ENCODE results near the gene ST7. TPM values are rescaled to one million over a fixed set of nuclear protein-coding genes. Genes with fewer than 3 reads are reported as not detected.

ST7 gene
- total RNA-seq, 2 experiments from 2014 or later = 5.9 to 9.2 TPM

GRCh38 chr7:116986611-116987565 is 33.6 kb downstream of the ST7 start:
- intact Hi-C loops (cut with micrococcal nuclease) = loop anchor here (5.0 kb wide), 1 partner anchor 130 kb away; no protein-coding TSS in a partner anchor
- ATAC-seq = no peak
- no peak overlapping the region for H3K4me3 Mint-ChIP-seq
- H3K4me1 Mint-ChIP-seq (ENCODE audit: low read depth) = peaks cover 16% of the 10 kb centered on the region
- DNase-seq = no peak
- no peak overlapping the region for H3K27ac Mint-ChIP-seq
- no peaks in the 10 kb centered on the region for H3K27me3 Mint-ChIP-seq
- POLR2A ChIA-PET = interaction anchor here (0.8 to 1.7 kb wide), 2 partner anchors 136 to 143 kb away, joined by 5 read pairs; no protein-coding TSS in a partner anchor
- CTCF ChIA-PET = interaction anchor here (2.6 to 10.3 kb wide), 6 partner anchors 9 to 143 kb away, joined by 10 to 307 read pairs (median 18); no protein-coding TSS in a partner anchor
- H3K9me3 Mint-ChIP-seq = no peaks in the 10 kb centered on the region
- peaks cover 2% of the 10 kb centered on the region for H3K36me3 Mint-ChIP-seq (ENCODE audit: low read depth)
- TF ChIP-seq CTCF (IDR thresholded peaks at IDR 0.05) = no peak

- ChIA-PET CTCF (interaction anchor here (0.6 to 10.3 kb wide), 26 partner anchors 9 to 1450 kb away, joined by 3 to 307 read pairs (median 4); no protein-coding TSS in a partner anchor), POLR2A (no interaction called here)
- ATAC-seq (no peak), DNase-seq (no peak)
- no peaks in the 10 kb centered on the region for H3K9me3 Mint-ChIP-seq
- peaks cover 2% of the 10 kb centered on the region for H3K36me3 Mint-ChIP-seq (ENCODE audit: low read depth)
- H3K4me1 Mint-ChIP-seq (ENCODE audit: low read depth) = peaks cover 16% of the 10 kb centered on the region
- H3K27me3 Mint-ChIP-seq = no peaks in the 10 kb centered on the region
- intact Hi-C loops (cut with micrococcal nuclease) = loop anchor here (5.0 kb wide), 1 partner anchor 129 kb away; no protein-coding TSS in a partner anchor
- peak; percentile 63 for TF ChIP-seq CTCF (IDR thresholded peaks at IDR 0.05)
- H3K27ac Mint-ChIP-seq = no peak overlapping the region
- no peak overlapping the region for H3K4me3 Mint-ChIP-seq
Observed at GRCh38 chr7:116988363-116988989, 35.2 kb downstream of the ST7 start.

GRCh38 chr7:116990056-116990455 is 36.8 kb downstream of the ST7 start:
- Mint-ChIP-seq H3K27me3 (no peaks in the 10 kb centered on the region), H3K4me3 (no peak overlapping the region), H3K27ac (no peak overlapping the region), H3K36me3 (ENCODE audit: low read depth) (peaks cover 2% of the 10 kb centered on the region), H3K4me1 (ENCODE audit: low read depth) (peaks cover 14% of the 10 kb centered on the region), H3K9me3 (no peaks in the 10 kb centered on the region)
- ChIA-PET CTCF (interaction anchor here (0.7 to 10.3 kb wide), 7 partner anchors 10 to 140 kb away, joined by 3 to 307 read pairs (median 8); no protein-coding TSS in a partner anchor), POLR2A (no interaction called here)
- TF ChIP-seq CTCF (IDR thresholded peaks at IDR 0.05) = no peak
- DNase-seq (no peak), ATAC-seq (no peak)
- intact Hi-C loops (cut with micrococcal nuclease) = no loop called here

DNA sequence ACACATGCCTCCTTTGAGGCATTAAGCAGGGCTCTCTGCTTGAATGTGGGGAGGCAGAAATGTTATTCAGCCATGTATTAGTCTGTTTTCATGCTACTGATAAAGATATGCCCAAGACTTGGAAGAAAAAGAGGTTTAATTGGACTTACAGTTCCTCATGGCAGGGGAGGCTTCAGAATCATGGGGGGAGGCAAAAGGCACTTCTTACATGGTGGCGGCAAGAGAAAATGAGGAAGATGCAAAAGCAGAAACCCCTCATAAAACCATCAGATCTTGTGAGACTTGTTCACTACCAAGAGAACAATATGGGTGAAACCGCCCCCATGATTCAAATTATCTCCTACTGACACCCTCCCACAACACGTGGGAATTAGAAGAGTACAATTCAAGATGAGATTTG is 37.9 kb downstream of the ST7 start:
- no peak for ATAC-seq
- intact Hi-C loops (cut with micrococcal nuclease) = no loop called here

More for the DNA sequence above, 37.9 kb downstream of the ST7 start:
- H3K4me1 Mint-ChIP-seq (ENCODE audit: low read depth) = peaks cover 12% of the 10 kb centered on the region
- H3K36me3 Mint-ChIP-seq (ENCODE audit: low read depth) = peaks cover 2% of the 10 kb centered on the region
- H3K27me3 Mint-ChIP-seq = no peaks in the 10 kb centered on the region
- no peak for DNase-seq
- ChIA-PET CTCF (interaction anchor here (1.2 to 10.3 kb wide), 5 partner anchors 18 to 136 kb away, joined by 3 to 307 read pairs (median 8); no protein-coding TSS in a partner anchor), POLR2A (no interaction called here)
- TF ChIP-seq CTCF (IDR thresholded peaks at IDR 0.05) = no peak
- no peaks in the 10 kb centered on the region for H3K9me3 Mint-ChIP-seq
- H3K4me3 Mint-ChIP-seq = no peak overlapping the region
- H3K27ac Mint-ChIP-seq = no peak overlapping the region
